ENCODE measurements around the gene TTYH3.

DNA sequence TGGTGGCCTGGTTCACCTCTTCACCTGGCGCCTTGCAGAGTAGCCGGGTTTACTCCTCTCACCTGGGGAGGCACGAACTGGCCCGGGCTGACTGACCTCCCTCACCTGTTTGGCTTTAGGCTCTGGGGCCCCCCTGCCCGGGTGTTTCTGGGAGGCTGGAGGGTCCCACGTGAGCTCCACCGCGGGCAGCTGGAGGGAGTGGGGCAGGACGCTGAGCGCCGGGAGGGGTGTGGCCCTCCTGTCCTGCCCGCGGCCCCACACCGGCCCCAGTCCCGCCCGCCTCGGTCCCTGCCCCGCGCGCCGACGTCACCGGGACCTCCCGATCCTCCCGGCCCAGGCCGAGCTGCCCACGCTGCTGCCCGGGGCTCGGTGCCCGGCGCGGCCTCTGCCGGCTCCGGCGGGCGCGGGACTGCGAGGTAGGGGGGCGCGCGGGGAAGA is 56.1 kb downstream of the TTYH3 start, which contains the start of gene AMZ1:
- TF ChIP-seq, protein P1, sequence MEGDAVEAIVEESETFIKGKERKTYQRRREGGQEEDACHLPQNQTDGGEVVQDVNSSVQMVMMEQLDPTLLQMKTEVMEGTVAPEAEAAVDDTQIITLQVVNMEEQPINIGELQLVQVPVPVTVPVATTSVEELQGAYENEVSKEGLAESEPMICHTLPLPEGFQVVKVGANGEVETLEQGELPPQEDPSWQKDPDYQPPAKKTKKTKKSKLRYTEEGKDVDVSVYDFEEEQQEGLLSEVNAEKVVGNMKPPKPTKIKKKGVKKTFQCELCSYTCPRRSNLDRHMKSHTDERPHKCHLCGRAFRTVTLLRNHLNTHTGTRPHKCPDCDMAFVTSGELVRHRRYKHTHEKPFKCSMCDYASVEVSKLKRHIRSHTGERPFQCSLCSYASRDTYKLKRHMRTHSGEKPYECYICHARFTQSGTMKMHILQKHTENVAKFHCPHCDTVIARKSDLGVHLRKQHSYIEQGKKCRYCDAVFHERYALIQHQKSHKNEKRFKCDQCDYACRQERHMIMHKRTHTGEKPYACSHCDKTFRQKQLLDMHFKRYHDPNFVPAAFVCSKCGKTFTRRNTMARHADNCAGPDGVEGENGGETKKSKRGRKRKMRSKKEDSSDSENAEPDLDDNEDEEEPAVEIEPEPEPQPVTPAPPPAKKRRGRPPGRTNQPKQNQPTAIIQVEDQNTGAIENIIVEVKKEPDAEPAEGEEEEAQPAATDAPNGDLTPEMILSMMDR (conservative IDR thresholded peaks at IDR 0.05 in 1 of 2, IDR thresholded peaks at IDR 0.05 in 1 of 2; ENCODE audit: extremely low read depth in 1 of 2, insufficient read depth in 1 of 2, low read depth in 1 of 2, low read length in 2 of 2): no peak
- TF ChIP-seq EZH2 (IDR thresholded peaks at IDR 0.05; ENCODE audit: borderline replicate concordance, low read length): no peak

All from mammary epithelial cell (primary cell).